GM12874 (cell line): ENCODE results near the gene MFAP2.

Experiments used
- TF ChIP-seq, protein P1 (sequence below): IDR thresholded peaks from 2 replicates; pipeline ENCODE4 v1.5.1; 2011; ENCODE audit warnings: low read depth, mild to moderate bottlenecking, control low read depth, low read length, moderate library complexity; ENCODE audit not compliant: insufficient read depth

MFAP2 gene

DNA sequence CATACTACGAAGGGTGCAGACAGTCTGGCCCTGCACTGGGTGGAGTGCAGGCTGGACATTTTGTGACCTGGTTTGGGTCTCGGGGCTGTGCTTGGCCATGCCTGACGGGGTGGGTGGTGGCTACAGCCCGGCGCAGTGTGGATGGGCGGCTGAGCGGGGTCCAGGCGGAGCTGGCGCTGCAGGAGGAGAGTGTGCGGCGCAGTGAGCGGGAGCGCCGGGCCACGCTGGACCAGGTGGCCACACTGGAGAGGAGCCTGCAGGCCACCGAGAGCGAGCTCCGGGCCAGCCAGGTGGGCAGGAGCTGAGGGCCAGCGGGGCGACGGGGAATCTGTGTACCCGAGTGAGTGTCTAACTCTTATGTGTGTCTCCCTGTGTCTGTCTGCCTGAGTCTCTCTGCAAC lies 14.1 kb downstream of the MFAP2 start:
- TF ChIP-seq, protein P1, sequence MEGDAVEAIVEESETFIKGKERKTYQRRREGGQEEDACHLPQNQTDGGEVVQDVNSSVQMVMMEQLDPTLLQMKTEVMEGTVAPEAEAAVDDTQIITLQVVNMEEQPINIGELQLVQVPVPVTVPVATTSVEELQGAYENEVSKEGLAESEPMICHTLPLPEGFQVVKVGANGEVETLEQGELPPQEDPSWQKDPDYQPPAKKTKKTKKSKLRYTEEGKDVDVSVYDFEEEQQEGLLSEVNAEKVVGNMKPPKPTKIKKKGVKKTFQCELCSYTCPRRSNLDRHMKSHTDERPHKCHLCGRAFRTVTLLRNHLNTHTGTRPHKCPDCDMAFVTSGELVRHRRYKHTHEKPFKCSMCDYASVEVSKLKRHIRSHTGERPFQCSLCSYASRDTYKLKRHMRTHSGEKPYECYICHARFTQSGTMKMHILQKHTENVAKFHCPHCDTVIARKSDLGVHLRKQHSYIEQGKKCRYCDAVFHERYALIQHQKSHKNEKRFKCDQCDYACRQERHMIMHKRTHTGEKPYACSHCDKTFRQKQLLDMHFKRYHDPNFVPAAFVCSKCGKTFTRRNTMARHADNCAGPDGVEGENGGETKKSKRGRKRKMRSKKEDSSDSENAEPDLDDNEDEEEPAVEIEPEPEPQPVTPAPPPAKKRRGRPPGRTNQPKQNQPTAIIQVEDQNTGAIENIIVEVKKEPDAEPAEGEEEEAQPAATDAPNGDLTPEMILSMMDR = no peak

DNA sequence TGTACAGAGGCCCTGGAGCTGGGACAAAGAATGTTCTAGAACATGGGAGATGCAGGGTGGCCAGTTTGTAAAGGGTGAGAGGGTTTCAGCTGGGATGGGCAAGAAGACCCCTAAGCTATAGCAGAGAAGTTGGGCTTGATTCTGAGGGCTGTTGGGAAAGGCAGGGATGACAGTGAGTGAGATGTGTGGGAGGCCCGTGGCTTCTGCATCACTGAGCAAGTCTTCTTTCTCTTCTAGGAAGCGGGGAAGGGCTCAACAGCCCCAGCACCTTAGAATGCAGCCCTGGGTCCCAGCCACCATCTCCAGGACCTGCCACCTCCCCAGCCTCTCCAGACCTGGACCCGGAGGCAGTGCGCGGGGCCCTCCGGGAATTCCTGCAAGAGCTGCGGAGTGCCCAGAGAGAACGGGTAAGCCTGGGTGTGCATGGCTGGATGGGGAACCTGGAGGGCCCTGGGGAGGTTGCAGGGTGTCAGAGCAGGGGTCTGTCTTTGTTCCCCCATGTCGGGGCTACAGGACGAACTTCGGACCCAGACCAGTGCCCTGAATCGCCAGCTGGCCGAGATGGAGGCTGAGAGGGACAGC lies 14.8 kb downstream of the MFAP2 start:
- TF ChIP-seq, protein P1 = no peak

DNA sequence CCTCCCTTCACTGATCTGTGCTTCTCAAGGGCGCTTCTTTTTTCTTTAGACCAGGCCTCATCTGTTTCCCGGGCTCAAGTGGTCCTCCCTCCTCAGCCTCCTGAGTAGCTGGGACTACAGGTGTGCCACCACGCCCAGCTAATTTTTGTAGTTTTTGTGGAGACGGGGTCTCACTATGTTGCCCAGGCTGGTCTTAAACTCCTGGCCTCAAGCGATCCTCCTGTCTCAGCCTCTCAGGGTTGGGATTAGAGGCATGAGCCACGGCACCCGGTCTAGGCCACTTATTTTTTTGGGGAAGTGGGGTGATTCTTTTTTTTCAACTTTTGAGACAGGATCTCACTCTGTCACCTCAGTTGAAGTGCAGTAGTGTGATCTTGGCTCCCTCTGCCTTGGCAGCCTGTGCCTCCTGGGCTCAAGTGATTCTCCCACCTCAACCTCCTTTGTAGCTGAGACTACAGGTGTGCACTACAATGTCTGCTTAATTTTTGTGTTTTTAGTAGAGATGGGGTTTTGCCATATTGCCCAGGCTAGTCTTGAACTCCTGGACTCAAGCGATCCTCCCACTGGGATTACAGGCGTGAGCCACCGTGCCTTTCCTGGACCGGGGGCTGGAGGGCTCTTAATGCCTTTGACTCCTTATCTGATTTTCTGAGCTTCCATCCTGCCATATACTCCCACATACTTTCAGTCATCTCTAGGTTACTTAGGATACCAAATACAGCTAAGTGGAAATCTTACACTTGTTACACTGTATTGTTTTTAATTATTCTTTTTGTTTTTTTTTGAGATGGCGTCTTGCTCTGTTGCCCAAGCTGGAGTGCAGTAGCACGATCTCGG lies 18.9 kb downstream of the MFAP2 start:
- TF ChIP-seq, protein P1 = no peak

DNA sequence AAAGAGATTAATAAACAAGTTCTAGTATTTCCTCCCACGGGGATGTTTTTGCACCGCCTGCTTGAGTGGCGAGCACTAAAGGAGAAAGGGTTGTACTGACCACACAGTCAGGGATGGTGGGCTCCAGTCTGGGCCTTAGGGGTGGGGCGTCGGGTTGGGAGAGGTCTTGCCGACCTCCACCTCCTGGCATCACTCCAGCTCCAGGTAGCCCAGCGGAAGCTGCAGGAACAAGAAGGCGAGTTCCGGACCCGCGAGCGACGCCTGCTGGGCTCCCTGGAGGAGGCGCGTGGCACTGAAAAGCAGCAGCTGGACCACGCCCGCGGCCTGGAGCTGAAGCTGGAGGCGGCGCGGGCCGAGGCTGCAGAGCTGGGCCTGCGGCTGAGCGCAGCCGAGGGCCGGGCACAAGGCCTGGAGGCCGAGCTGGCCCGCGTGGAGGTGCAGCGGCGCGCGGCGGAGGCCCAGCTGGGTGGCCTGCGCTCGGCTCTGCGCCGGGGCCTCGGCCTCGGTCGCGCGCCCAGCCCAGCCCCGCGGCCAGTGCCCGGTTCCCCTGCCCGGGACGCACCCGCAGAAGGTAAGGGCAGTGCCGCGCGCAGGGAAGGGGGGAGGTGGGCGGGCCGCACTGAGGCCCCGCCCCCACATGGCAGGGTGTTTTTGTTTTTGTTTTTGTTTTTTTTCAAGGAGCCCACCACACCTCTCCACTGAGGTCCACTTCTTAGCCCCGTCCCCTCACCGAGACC lies 19.7 kb downstream of the MFAP2 start:
- TF ChIP-seq, protein P1 = peak; percentile 89

DNA sequence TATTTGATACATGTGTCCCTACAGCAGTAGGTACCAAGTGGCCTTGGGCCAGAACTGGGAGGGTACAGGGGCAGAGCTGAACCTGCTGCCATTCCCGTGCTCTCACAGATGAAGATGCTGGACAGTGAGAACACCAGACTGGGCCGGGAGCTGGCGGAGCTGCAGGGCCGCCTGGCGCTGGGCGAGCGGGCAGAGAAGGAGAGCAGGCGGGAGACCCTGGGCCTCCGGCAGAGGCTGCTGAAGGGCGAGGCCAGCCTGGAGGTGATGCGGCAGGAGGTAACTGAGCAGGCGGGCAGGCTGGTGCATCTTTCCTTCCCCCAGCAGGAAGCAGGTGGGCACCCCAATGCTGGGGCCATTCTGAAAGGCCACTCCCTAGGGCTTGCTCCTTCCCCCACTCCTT lies 21.9 kb downstream of the MFAP2 start:
- TF ChIP-seq, protein P1 = no peak

DNA sequence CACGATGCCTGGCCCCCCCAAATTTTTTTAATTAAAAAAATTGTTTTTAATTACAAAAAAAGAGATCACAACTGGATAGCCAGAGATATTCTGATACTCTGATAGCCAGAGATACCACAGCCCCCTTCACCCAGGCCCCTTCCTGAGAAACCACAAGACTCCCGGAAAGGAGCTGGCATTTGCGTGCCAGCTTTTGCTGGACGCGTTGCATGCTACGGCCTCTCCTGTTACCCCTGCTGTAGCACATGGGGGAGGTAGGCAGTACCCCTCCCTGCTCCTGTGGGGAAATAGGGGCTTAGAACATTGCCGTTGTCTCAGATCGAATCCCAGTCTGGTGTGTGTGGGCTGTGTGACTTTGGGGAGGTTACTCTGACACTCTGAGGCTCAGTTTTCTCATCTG lies 22.7 kb downstream of the MFAP2 start:
- TF ChIP-seq, protein P1 = no peak

DNA sequence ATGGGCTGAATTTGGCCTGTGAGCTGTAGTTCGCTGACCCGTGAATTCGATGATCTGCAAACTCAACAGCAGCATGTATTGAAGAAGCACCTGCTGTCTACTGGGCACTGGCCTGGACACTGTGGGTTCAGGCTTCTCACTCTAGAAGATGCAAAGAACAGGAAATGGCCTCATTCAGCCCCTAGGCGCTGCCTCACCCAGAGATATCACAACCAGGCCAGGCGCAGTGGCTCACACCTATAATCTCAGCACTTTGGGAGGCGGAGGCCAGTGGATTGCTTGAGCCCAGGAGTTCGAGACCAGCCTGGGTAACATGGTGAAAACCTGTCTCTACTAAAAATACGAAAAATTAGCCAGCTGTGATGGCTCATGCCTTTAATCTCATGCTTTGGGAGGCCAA lies 23.6 kb downstream of the MFAP2 start:
- TF ChIP-seq, protein P1 = no peak
